ENCODE results near the gene CD58.
"Not testable (repeated sequence)": the region's sequence is repeated elsewhere in the genome, so short reads cannot be mapped to it uniquely, and the experiment has no call there.

Gene CD58

GRCh38 chr1:116571215-116571919, 541 bp upstream of the CD58 start:
- no peak for DNase-seq (ENCODE audit: low read depth in 2 of 2)

GRCh38 chr1:116569776-116570357, 959 bp downstream of the CD58 start:
- peak; percentile 12 to 21 for DNase-seq (ENCODE audit: low read depth in 2 of 2)

GRCh38 chr1:116569381-116569670, 1.5 kb downstream of the CD58 start:
- no peak for DNase-seq (ENCODE audit: low read depth in 2 of 2)

- DNase-seq (ENCODE audit: low read depth in 2 of 2): no peak
Measured at GRCh38 chr1:116568662-116569380, 2.0 kb downstream of the CD58 start.

GRCh38 chr1:116567790-116568661, 2.8 kb downstream of the CD58 start:
- DNase-seq (ENCODE audit: low read depth in 2 of 2): no peak

GRCh38 chr1:116565222-116565621, 5.6 kb downstream of the CD58 start:
- DNase-seq (ENCODE audit: low read depth in 2 of 2): no peak

- no peak for DNase-seq (ENCODE audit: low read depth in 2 of 2)
Measured at GRCh38 chr1:116564426-116564825, 6.4 kb downstream of the CD58 start.

- DNase-seq (ENCODE audit: low read depth in 2 of 2): not testable (repeated sequence)
Measured at GRCh38 chr1:116562465-116562864, 8.4 kb downstream of the CD58 start.

GRCh38 chr1:116561563-116561962, 9.3 kb downstream of the CD58 start:
- no peak for DNase-seq (ENCODE audit: low read depth in 2 of 2)

- no peak for DNase-seq (ENCODE audit: low read depth in 2 of 2)
Measured at GRCh38 chr1:116560704-116561490, 9.9 kb downstream of the CD58 start.

GRCh38 chr1:116559304-116559761, 11.5 kb downstream of the CD58 start:
- DNase-seq (ENCODE audit: low read depth in 2 of 2): no peak

GRCh38 chr1:116558571-116558970, 12.3 kb downstream of the CD58 start:
- DNase-seq (ENCODE audit: low read depth in 2 of 2): no peak

- DNase-seq (ENCODE audit: low read depth in 2 of 2): no peak
Measured at GRCh38 chr1:116558140-116558549, 12.7 kb downstream of the CD58 start.

GRCh38 chr1:116557323-116557878, 13.4 kb downstream of the CD58 start:
- no peak for DNase-seq (ENCODE audit: low read depth in 2 of 2)

- DNase-seq (ENCODE audit: low read depth in 2 of 2): peak; percentile 63
Measured at GRCh38 chr1:116556289-116557006, 14.4 kb downstream of the CD58 start.

- DNase-seq (ENCODE audit: low read depth in 2 of 2): no peak
Measured at GRCh38 chr1:116554924-116555323, 15.9 kb downstream of the CD58 start.

GRCh38 chr1:116553386-116554115, 17.3 kb downstream of the CD58 start:
- no peak for DNase-seq (ENCODE audit: low read depth in 2 of 2)

- no peak for DNase-seq (ENCODE audit: low read depth in 2 of 2)
Measured at GRCh38 chr1:116546354-116546977, 24.4 kb downstream of the CD58 start.

GRCh38 chr1:116545359-116545705, 25.5 kb downstream of the CD58 start:
- no peak for DNase-seq (ENCODE audit: low read depth in 2 of 2)
